GM23338 (cell line): ENCODE results near the gene CNTNAP2.

Experiments used
- POLR2AphosphoS5 ChIP-seq: IDR thresholded peaks from 2 replicates; pipeline ENCODE4 v1.6.1; 2016; ENCODE audit warnings: antibody characterized with exemption, low read depth
- TF ChIP-seq, protein P1 (sequence below), 2 experiments: fragments of 200-600 bp in 1 of 2; sonication (generic) in 1 of 2; conservative IDR thresholded peaks; 2 replicates each; pipeline versions ENCODE4 v1.5.1 to v1.6.1; 2016 to 2017; ENCODE audit warnings: antibody characterized with exemption in 2 of 2, low read depth in 2 of 2, mild to moderate bottlenecking in 2 of 2, moderate library complexity in 1 of 2
- TF ChIP-seq, protein P2 (sequence below): IDR thresholded peaks from one replicate; pipeline ENCODE4 v1.6.1; 2018; ENCODE audit warnings: antibody characterized with exemption; ENCODE audit not compliant: unreplicated experiment
- TF ChIP-seq, protein P3 (sequence below): fragments of 250-450 bp; sonication (Bioruptor Pico); IDR thresholded peaks from 2 replicates; pipeline ENCODE4 v1.5.0; 2020; ENCODE audit warnings: mild to moderate bottlenecking, moderate library complexity

DNA sequence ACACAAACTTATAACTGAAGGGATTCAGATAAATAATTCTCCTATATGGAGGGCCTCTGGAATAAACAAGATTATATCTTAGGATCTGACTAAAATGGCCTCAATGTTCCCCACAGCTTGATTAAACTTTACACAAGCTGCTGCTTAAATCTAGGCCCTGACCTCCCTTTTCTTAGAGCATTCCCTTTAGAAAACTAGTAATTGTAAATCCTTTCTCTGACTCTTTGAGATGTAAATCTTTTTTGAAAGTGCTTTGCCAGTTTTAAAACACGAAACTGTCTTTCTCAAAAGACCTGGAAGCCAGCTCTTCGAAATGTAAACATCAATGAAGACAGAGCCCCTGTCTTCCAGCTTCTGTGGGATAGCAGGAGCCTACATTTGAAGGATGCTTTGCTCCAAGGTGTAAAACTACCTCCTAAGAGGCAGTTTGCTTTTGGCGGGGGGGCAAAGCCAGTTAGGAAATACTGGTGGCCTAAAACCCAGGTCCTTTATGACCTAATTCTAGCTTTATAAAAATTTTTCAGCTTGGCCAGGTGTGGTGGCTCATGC lies 758.7 kb downstream of the CNTNAP2 start:
- TF ChIP-seq, protein P1, sequence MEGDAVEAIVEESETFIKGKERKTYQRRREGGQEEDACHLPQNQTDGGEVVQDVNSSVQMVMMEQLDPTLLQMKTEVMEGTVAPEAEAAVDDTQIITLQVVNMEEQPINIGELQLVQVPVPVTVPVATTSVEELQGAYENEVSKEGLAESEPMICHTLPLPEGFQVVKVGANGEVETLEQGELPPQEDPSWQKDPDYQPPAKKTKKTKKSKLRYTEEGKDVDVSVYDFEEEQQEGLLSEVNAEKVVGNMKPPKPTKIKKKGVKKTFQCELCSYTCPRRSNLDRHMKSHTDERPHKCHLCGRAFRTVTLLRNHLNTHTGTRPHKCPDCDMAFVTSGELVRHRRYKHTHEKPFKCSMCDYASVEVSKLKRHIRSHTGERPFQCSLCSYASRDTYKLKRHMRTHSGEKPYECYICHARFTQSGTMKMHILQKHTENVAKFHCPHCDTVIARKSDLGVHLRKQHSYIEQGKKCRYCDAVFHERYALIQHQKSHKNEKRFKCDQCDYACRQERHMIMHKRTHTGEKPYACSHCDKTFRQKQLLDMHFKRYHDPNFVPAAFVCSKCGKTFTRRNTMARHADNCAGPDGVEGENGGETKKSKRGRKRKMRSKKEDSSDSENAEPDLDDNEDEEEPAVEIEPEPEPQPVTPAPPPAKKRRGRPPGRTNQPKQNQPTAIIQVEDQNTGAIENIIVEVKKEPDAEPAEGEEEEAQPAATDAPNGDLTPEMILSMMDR (conservative IDR thresholded peaks at IDR 0.05; ENCODE audit: low read depth in 2 of 2) = no peak
- no peak for TF ChIP-seq POLR2AphosphoS5
- TF ChIP-seq, protein P2, sequence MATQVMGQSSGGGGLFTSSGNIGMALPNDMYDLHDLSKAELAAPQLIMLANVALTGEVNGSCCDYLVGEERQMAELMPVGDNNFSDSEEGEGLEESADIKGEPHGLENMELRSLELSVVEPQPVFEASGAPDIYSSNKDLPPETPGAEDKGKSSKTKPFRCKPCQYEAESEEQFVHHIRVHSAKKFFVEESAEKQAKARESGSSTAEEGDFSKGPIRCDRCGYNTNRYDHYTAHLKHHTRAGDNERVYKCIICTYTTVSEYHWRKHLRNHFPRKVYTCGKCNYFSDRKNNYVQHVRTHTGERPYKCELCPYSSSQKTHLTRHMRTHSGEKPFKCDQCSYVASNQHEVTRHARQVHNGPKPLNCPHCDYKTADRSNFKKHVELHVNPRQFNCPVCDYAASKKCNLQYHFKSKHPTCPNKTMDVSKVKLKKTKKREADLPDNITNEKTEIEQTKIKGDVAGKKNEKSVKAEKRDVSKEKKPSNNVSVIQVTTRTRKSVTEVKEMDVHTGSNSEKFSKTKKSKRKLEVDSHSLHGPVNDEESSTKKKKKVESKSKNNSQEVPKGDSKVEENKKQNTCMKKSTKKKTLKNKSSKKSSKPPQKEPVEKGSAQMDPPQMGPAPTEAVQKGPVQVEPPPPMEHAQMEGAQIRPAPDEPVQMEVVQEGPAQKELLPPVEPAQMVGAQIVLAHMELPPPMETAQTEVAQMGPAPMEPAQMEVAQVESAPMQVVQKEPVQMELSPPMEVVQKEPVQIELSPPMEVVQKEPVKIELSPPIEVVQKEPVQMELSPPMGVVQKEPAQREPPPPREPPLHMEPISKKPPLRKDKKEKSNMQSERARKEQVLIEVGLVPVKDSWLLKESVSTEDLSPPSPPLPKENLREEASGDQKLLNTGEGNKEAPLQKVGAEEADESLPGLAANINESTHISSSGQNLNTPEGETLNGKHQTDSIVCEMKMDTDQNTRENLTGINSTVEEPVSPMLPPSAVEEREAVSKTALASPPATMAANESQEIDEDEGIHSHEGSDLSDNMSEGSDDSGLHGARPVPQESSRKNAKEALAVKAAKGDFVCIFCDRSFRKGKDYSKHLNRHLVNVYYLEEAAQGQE = no peak
- TF ChIP-seq, protein P3, sequence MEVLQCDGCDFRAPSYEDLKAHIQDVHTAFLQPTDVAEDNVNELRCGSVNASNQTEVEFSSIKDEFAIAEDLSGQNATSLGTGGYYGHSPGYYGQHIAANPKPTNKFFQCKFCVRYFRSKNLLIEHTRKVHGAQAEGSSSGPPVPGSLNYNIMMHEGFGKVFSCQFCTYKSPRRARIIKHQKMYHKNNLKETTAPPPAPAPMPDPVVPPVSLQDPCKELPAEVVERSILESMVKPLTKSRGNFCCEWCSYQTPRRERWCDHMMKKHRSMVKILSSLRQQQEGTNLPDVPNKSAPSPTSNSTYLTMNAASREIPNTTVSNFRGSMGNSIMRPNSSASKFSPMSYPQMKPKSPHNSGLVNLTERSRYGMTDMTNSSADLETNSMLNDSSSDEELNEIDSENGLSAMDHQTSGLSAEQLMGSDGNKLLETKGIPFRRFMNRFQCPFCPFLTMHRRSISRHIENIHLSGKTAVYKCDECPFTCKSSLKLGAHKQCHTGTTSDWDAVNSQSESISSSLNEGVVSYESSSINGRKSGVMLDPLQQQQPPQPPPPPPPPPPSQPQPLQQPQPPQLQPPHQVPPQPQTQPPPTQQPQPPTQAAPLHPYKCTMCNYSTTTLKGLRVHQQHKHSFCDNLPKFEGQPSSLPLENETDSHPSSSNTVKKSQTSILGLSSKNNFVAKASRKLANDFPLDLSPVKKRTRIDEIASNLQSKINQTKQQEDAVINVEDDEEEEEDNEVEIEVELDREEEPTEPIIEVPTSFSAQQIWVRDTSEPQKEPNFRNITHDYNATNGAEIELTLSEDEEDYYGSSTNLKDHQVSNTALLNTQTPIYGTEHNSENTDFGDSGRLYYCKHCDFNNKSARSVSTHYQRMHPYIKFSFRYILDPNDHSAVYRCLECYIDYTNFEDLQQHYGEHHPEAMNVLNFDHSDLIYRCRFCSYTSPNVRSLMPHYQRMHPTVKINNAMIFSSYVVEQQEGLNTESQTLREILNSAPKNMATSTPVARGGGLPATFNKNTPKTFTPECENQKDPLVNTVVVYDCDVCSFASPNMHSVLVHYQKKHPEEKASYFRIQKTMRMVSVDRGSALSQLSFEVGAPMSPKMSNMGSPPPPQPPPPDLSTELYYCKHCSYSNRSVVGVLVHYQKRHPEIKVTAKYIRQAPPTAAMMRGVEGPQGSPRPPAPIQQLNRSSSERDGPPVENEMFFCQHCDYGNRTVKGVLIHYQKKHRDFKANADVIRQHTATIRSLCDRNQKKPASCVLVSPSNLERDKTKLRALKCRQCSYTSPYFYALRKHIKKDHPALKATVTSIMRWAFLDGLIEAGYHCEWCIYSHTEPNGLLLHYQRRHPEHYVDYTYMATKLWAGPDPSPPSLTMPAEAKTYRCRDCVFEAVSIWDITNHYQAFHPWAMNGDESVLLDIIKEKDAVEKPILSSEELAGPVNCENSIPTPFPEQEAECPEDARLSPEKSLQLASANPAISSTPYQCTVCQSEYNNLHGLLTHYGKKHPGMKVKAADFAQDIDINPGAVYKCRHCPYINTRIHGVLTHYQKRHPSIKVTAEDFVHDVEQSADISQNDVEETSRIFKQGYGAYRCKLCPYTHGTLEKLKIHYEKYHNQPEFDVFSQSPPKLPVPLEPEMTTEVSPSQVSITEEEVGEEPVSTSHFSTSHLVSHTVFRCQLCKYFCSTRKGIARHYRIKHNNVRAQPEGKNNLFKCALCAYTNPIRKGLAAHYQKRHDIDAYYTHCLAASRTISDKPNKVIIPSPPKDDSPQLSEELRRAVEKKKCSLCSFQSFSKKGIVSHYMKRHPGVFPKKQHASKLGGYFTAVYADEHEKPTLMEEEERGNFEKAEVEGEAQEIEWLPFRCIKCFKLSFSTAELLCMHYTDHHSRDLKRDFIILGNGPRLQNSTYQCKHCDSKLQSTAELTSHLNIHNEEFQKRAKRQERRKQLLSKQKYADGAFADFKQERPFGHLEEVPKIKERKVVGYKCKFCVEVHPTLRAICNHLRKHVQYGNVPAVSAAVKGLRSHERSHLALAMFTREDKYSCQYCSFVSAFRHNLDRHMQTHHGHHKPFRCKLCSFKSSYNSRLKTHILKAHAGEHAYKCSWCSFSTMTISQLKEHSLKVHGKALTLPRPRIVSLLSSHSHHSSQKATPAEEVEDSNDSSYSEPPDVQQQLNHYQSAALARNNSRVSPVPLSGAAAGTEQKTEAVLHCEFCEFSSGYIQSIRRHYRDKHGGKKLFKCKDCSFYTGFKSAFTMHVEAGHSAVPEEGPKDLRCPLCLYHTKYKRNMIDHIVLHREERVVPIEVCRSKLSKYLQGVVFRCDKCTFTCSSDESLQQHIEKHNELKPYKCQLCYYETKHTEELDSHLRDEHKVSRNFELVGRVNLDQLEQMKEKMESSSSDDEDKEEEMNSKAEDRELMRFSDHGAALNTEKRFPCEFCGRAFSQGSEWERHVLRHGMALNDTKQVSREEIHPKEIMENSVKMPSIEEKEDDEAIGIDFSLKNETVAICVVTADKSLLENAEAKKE (CRISPR knock-in tag) = no peak
